ENCODE data around the gene LEPROT.

- TF ChIP-seq, protein P1, sequence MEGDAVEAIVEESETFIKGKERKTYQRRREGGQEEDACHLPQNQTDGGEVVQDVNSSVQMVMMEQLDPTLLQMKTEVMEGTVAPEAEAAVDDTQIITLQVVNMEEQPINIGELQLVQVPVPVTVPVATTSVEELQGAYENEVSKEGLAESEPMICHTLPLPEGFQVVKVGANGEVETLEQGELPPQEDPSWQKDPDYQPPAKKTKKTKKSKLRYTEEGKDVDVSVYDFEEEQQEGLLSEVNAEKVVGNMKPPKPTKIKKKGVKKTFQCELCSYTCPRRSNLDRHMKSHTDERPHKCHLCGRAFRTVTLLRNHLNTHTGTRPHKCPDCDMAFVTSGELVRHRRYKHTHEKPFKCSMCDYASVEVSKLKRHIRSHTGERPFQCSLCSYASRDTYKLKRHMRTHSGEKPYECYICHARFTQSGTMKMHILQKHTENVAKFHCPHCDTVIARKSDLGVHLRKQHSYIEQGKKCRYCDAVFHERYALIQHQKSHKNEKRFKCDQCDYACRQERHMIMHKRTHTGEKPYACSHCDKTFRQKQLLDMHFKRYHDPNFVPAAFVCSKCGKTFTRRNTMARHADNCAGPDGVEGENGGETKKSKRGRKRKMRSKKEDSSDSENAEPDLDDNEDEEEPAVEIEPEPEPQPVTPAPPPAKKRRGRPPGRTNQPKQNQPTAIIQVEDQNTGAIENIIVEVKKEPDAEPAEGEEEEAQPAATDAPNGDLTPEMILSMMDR (IDR thresholded peaks at IDR 0.05; ENCODE audit: poor library complexity, severe bottlenecking), result no peak
- no peak for TF ChIP-seq REST (IDR thresholded peaks at IDR 0.05; ENCODE audit: borderline replicate concordance)
- TF ChIP-seq POLR2AphosphoS5 (IDR thresholded peaks at IDR 0.05), result no peak
- TF ChIP-seq EZH2 (IDR thresholded peaks at IDR 0.05; ENCODE audit: borderline replicate concordance, insufficient read depth, low read length, poor library complexity, severe bottlenecking), result no peak
These were observed 48.8 kb downstream of the LEPROT start for GRCh38 chr1:65469126-65469888.

All from neural cell (in vitro differentiated cells).